Upper lobe of left lung (tissue), 4 donors: ENCODE measurements around the gene SFXN5.

Source experiments
- POLR2A ChIP-seq, 4 donors: fragments of 450-650 bp; IDR thresholded peaks; one replicate each; pipeline ENCODE4 v1.5.1; 2016 to 2017; ENCODE audit warnings: antibody characterized with exemption in 4 of 4, mild to moderate bottlenecking in 2 of 4
- POLR2AphosphoS5 ChIP-seq, 2 donors: sonication (generic); formaldehyde crosslinking; IDR thresholded peaks; one replicate each; pipeline ENCODE4 v1.5.1; 2017; ENCODE audit warnings: antibody characterized with exemption in 2 of 2
- TF ChIP-seq, protein P1 (sequence below), 6 experiments: fragments of 450-650 bp in 4 of 6; fragments of 200-600 bp in 2 of 6; sonication (generic) in 2 of 6; IDR thresholded peaks; one replicate each; pipeline ENCODE4 v1.5.1; 2016 to 2019; ENCODE audit warnings: antibody characterized with exemption in 6 of 6

DNA sequence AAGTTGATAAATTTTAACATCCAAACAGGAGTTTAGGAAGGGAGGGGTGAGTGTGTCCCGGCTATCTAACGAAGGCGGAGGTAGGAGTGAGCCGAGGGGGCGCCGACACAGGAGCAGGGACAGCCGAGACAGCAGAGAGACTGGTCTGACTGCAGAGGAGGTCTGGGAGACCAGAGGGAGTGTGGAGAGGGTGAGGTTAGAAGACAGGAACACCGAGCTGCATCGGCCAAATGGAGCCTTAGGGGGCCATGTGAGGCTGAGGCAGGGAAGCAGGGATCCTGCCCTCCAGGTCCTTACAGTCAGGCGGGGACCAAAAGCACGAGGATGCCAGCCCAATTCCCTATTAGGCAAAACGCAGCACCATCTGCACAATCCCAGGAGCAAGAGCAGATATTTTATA, 67.0 kb downstream of the SFXN5 start:
- TF ChIP-seq, protein P1, sequence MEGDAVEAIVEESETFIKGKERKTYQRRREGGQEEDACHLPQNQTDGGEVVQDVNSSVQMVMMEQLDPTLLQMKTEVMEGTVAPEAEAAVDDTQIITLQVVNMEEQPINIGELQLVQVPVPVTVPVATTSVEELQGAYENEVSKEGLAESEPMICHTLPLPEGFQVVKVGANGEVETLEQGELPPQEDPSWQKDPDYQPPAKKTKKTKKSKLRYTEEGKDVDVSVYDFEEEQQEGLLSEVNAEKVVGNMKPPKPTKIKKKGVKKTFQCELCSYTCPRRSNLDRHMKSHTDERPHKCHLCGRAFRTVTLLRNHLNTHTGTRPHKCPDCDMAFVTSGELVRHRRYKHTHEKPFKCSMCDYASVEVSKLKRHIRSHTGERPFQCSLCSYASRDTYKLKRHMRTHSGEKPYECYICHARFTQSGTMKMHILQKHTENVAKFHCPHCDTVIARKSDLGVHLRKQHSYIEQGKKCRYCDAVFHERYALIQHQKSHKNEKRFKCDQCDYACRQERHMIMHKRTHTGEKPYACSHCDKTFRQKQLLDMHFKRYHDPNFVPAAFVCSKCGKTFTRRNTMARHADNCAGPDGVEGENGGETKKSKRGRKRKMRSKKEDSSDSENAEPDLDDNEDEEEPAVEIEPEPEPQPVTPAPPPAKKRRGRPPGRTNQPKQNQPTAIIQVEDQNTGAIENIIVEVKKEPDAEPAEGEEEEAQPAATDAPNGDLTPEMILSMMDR (IDR thresholded peaks at IDR 0.05): no peak
- TF ChIP-seq POLR2AphosphoS5 (IDR thresholded peaks at IDR 0.05): no peak
- no peak for TF ChIP-seq POLR2A (IDR thresholded peaks at IDR 0.05)
